GM23338 (cell line): ENCODE results near the gene GPR32.

ENCODE experiments used
- CREB1 ChIP-seq: fragments of 250-450 bp; sonication (Bioruptor Pico); IDR thresholded peaks from 2 replicates; pipeline ENCODE4 v1.5.0; 2020; ENCODE audit warnings: low read depth, mild to moderate bottlenecking, moderate library complexity
- EZH2 ChIP-seq: fragments of 200-600 bp; sonication (generic); IDR thresholded peaks from one replicate; pipeline ENCODE4 v1.8.0; 2017; ENCODE audit warnings: antibody characterized with exemption, mild to moderate bottlenecking, low read depth; ENCODE audit not compliant: unreplicated experiment
- EZH2phosphoT487 ChIP-seq: fragments of 200-600 bp; sonication (generic); IDR thresholded peaks from one replicate; pipeline ENCODE4 v1.8.1; 2018; ENCODE audit warnings: antibody characterized with exemption; ENCODE audit not compliant: unreplicated experiment
- JUNB ChIP-seq: IDR thresholded peaks from one replicate; pipeline ENCODE4 v1.6.1; 2016; ENCODE audit warnings: antibody characterized with exemption; ENCODE audit not compliant: unreplicated experiment
- NANOG ChIP-seq: IDR thresholded peaks from 2 replicates; pipeline ENCODE4 v1.6.1; 2016; ENCODE audit warnings: antibody characterized with exemption, borderline replicate concordance
- POLR2AphosphoS5 ChIP-seq: IDR thresholded peaks from 2 replicates; pipeline ENCODE4 v1.6.1; 2016; ENCODE audit warnings: antibody characterized with exemption, low read depth
- STAT1 ChIP-seq: IDR thresholded peaks from one replicate; pipeline ENCODE4 v1.6.1; 2016; ENCODE audit warnings: antibody characterized with exemption; ENCODE audit not compliant: unreplicated experiment
- ZNF114 ChIP-seq: fragments of 250-450 bp; sonication (Bioruptor Pico); IDR thresholded peaks from 2 replicates; pipeline ENCODE4 v1.5.0; 2020; ENCODE audit warnings: mild to moderate bottlenecking, moderate library complexity
- ZNF331 ChIP-seq: fragments of 250-450 bp; sonication (Bioruptor Pico); IDR thresholded peaks from 2 replicates; pipeline ENCODE4 v1.5.0; 2020; ENCODE audit warnings: low read depth, mild to moderate bottlenecking, moderate library complexity
- TF ChIP-seq, protein P1 (sequence below), 2 experiments: fragments of 200-600 bp in 1 of 2; sonication (generic) in 1 of 2; conservative IDR thresholded peaks; 2 replicates each; pipeline versions ENCODE4 v1.5.1 to v1.6.1; 2016 to 2017; ENCODE audit warnings: antibody characterized with exemption in 2 of 2, low read depth in 2 of 2, mild to moderate bottlenecking in 2 of 2, moderate library complexity in 1 of 2
- TF ChIP-seq, protein P2 (sequence below): IDR thresholded peaks from 2 replicates; pipeline ENCODE4 v1.6.1; 2016; ENCODE audit warnings: antibody characterized with exemption
- TF ChIP-seq, protein P3 (sequence below): IDR thresholded peaks from one replicate; pipeline ENCODE4 v1.6.1; 2018; ENCODE audit warnings: antibody characterized with exemption; ENCODE audit not compliant: unreplicated experiment
- TF ChIP-seq, protein P4 (sequence below): fragments of 250-450 bp; sonication (Bioruptor Pico); IDR thresholded peaks from 2 replicates; pipeline ENCODE4 v1.5.0; 2020; ENCODE audit warnings: mild to moderate bottlenecking, moderate library complexity

DNA sequence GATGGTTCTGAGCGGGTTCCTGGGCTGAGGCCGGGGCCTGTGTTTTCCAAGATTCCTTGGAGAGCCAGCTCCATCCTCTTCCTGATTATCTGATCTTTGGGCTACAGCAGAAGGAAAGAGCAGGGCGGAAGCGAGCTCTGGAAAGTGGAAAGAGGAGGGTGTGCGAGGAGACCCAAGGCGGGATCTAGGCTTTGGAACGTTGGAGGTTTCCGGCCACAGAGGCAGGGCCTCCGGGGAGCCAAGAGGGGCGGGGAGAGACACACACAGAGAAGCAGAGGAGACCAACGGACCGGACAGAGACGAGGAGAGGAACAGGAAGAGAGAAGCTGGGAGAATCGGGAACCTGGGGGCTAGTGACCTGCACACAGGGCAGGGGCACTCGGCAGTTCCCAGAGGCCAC is 47.2 kb upstream of the GPR32 start, which contains the start of gene CLEC11A:
- TF ChIP-seq, protein P1, sequence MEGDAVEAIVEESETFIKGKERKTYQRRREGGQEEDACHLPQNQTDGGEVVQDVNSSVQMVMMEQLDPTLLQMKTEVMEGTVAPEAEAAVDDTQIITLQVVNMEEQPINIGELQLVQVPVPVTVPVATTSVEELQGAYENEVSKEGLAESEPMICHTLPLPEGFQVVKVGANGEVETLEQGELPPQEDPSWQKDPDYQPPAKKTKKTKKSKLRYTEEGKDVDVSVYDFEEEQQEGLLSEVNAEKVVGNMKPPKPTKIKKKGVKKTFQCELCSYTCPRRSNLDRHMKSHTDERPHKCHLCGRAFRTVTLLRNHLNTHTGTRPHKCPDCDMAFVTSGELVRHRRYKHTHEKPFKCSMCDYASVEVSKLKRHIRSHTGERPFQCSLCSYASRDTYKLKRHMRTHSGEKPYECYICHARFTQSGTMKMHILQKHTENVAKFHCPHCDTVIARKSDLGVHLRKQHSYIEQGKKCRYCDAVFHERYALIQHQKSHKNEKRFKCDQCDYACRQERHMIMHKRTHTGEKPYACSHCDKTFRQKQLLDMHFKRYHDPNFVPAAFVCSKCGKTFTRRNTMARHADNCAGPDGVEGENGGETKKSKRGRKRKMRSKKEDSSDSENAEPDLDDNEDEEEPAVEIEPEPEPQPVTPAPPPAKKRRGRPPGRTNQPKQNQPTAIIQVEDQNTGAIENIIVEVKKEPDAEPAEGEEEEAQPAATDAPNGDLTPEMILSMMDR (conservative IDR thresholded peaks at IDR 0.05; ENCODE audit: low read depth in 2 of 2) = no peak
- TF ChIP-seq, protein P2, sequence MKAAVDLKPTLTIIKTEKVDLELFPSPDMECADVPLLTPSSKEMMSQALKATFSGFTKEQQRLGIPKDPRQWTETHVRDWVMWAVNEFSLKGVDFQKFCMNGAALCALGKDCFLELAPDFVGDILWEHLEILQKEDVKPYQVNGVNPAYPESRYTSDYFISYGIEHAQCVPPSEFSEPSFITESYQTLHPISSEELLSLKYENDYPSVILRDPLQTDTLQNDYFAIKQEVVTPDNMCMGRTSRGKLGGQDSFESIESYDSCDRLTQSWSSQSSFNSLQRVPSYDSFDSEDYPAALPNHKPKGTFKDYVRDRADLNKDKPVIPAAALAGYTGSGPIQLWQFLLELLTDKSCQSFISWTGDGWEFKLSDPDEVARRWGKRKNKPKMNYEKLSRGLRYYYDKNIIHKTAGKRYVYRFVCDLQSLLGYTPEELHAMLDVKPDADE = no peak
- TF ChIP-seq, protein P3, sequence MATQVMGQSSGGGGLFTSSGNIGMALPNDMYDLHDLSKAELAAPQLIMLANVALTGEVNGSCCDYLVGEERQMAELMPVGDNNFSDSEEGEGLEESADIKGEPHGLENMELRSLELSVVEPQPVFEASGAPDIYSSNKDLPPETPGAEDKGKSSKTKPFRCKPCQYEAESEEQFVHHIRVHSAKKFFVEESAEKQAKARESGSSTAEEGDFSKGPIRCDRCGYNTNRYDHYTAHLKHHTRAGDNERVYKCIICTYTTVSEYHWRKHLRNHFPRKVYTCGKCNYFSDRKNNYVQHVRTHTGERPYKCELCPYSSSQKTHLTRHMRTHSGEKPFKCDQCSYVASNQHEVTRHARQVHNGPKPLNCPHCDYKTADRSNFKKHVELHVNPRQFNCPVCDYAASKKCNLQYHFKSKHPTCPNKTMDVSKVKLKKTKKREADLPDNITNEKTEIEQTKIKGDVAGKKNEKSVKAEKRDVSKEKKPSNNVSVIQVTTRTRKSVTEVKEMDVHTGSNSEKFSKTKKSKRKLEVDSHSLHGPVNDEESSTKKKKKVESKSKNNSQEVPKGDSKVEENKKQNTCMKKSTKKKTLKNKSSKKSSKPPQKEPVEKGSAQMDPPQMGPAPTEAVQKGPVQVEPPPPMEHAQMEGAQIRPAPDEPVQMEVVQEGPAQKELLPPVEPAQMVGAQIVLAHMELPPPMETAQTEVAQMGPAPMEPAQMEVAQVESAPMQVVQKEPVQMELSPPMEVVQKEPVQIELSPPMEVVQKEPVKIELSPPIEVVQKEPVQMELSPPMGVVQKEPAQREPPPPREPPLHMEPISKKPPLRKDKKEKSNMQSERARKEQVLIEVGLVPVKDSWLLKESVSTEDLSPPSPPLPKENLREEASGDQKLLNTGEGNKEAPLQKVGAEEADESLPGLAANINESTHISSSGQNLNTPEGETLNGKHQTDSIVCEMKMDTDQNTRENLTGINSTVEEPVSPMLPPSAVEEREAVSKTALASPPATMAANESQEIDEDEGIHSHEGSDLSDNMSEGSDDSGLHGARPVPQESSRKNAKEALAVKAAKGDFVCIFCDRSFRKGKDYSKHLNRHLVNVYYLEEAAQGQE = no peak
- TF ChIP-seq EZH2 (no peak), POLR2AphosphoS5 (no peak), EZH2phosphoT487 (no peak), STAT1 (no peak), JUNB (no peak), CREB1 (CRISPR knock-in tag) (no peak), NANOG (no peak), ZNF331 (CRISPR knock-in tag) (no peak), ZNF114 (no peak)
- TF ChIP-seq, protein P4, sequence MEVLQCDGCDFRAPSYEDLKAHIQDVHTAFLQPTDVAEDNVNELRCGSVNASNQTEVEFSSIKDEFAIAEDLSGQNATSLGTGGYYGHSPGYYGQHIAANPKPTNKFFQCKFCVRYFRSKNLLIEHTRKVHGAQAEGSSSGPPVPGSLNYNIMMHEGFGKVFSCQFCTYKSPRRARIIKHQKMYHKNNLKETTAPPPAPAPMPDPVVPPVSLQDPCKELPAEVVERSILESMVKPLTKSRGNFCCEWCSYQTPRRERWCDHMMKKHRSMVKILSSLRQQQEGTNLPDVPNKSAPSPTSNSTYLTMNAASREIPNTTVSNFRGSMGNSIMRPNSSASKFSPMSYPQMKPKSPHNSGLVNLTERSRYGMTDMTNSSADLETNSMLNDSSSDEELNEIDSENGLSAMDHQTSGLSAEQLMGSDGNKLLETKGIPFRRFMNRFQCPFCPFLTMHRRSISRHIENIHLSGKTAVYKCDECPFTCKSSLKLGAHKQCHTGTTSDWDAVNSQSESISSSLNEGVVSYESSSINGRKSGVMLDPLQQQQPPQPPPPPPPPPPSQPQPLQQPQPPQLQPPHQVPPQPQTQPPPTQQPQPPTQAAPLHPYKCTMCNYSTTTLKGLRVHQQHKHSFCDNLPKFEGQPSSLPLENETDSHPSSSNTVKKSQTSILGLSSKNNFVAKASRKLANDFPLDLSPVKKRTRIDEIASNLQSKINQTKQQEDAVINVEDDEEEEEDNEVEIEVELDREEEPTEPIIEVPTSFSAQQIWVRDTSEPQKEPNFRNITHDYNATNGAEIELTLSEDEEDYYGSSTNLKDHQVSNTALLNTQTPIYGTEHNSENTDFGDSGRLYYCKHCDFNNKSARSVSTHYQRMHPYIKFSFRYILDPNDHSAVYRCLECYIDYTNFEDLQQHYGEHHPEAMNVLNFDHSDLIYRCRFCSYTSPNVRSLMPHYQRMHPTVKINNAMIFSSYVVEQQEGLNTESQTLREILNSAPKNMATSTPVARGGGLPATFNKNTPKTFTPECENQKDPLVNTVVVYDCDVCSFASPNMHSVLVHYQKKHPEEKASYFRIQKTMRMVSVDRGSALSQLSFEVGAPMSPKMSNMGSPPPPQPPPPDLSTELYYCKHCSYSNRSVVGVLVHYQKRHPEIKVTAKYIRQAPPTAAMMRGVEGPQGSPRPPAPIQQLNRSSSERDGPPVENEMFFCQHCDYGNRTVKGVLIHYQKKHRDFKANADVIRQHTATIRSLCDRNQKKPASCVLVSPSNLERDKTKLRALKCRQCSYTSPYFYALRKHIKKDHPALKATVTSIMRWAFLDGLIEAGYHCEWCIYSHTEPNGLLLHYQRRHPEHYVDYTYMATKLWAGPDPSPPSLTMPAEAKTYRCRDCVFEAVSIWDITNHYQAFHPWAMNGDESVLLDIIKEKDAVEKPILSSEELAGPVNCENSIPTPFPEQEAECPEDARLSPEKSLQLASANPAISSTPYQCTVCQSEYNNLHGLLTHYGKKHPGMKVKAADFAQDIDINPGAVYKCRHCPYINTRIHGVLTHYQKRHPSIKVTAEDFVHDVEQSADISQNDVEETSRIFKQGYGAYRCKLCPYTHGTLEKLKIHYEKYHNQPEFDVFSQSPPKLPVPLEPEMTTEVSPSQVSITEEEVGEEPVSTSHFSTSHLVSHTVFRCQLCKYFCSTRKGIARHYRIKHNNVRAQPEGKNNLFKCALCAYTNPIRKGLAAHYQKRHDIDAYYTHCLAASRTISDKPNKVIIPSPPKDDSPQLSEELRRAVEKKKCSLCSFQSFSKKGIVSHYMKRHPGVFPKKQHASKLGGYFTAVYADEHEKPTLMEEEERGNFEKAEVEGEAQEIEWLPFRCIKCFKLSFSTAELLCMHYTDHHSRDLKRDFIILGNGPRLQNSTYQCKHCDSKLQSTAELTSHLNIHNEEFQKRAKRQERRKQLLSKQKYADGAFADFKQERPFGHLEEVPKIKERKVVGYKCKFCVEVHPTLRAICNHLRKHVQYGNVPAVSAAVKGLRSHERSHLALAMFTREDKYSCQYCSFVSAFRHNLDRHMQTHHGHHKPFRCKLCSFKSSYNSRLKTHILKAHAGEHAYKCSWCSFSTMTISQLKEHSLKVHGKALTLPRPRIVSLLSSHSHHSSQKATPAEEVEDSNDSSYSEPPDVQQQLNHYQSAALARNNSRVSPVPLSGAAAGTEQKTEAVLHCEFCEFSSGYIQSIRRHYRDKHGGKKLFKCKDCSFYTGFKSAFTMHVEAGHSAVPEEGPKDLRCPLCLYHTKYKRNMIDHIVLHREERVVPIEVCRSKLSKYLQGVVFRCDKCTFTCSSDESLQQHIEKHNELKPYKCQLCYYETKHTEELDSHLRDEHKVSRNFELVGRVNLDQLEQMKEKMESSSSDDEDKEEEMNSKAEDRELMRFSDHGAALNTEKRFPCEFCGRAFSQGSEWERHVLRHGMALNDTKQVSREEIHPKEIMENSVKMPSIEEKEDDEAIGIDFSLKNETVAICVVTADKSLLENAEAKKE = no peak
